ENCODE results near the gene RWDD1.
"Not testable (repeated sequence)": the region's sequence is repeated elsewhere in the genome, so short reads cannot be mapped to it uniquely, and the experiment has no call there.

RWDD1 gene

GRCh38 chr6:116586738-116587137 is 15.4 kb downstream of the RWDD1 start:
- no peak for DNase-seq
- H3K36me3 ChIP-seq = peaks cover 58% of the 10 kb centered on the region
- H3K27me3 ChIP-seq (ENCODE audit: insufficient read depth, low read depth, severe bottlenecking) = no peaks in the 10 kb centered on the region

GRCh38 chr6:116595247-116595646 is 23.9 kb downstream of the RWDD1 start:
- DNase-seq = no peak
- H3K4me3 ChIP-seq (ENCODE audit: low read depth, low read length) = no peak overlapping the region
- no peaks in the 10 kb centered on the region for H3K9me3 ChIP-seq (ENCODE audit: severe bottlenecking)
- TF ChIP-seq CTCF (IDR thresholded peaks at IDR 0.05; ENCODE audit: low read depth, low read length) = no peak
- H3K36me3 ChIP-seq = peaks cover 32% of the 10 kb centered on the region
- no peak overlapping the region for H3K27ac ChIP-seq
- H3K27me3 ChIP-seq (ENCODE audit: insufficient read depth, low read depth, severe bottlenecking) = no peaks in the 10 kb centered on the region

More at GRCh38 chr6:116586738-116587137, 15.4 kb downstream of the RWDD1 start:
- TF ChIP-seq CTCF (IDR thresholded peaks at IDR 0.05; ENCODE audit: low read depth, low read length) = no peak
- no peak overlapping the region for H3K27ac ChIP-seq
- no peaks in the 10 kb centered on the region for H3K9me3 ChIP-seq (ENCODE audit: severe bottlenecking)
- no peak overlapping the region for H3K4me3 ChIP-seq (ENCODE audit: low read depth, low read length)

- no peak for DNase-seq
- peaks cover 20% of the 10 kb centered on the region for H3K36me3 ChIP-seq
- TF ChIP-seq CTCF (IDR thresholded peaks at IDR 0.05; ENCODE audit: low read depth, low read length) = no peak
Observed at GRCh38 chr6:116596815-116597214, 25.5 kb downstream of the RWDD1 start.

GRCh38 chr6:116603916-116604315 is 32.6 kb downstream of the RWDD1 start:
- not testable (repeated sequence) for H3K36me3 ChIP-seq; H3K4me3 ChIP-seq (ENCODE audit: low read depth, low read length); DNase-seq; H3K27me3 ChIP-seq (ENCODE audit: insufficient read depth, low read depth, severe bottlenecking); H3K9me3 ChIP-seq (ENCODE audit: severe bottlenecking); H3K27ac ChIP-seq

More at GRCh38 chr6:116596815-116597214, 25.5 kb downstream of the RWDD1 start:
- Histone ChIP-seq H3K4me3 (ENCODE audit: low read depth, low read length) (no peak overlapping the region), H3K27ac (no peak overlapping the region), H3K9me3 (ENCODE audit: severe bottlenecking) (no peaks in the 10 kb centered on the region), H3K27me3 (ENCODE audit: insufficient read depth, low read depth, severe bottlenecking) (no peaks in the 10 kb centered on the region)

- DNase-seq; H3K27me3 ChIP-seq (ENCODE audit: insufficient read depth, low read depth, severe bottlenecking); H3K27ac ChIP-seq; H3K9me3 ChIP-seq (ENCODE audit: severe bottlenecking); H3K4me3 ChIP-seq (ENCODE audit: low read depth, low read length); H3K36me3 ChIP-seq: not testable (repeated sequence)
Observed at GRCh38 chr6:116604868-116605267, 33.6 kb downstream of the RWDD1 start.

- no peak for TF ChIP-seq CTCF (IDR thresholded peaks at IDR 0.05; ENCODE audit: low read depth, low read length)
- Histone ChIP-seq H3K9me3 (ENCODE audit: severe bottlenecking) (no peaks in the 10 kb centered on the region), H3K4me3 (ENCODE audit: low read depth, low read length) (no peak overlapping the region), H3K36me3 (no peaks in the 10 kb centered on the region; the same call in 1 of the 2 replicates), H3K27ac (no peak overlapping the region), H3K27me3 (ENCODE audit: insufficient read depth, low read depth, severe bottlenecking) (no peaks in the 10 kb centered on the region)
- DNase-seq = no peak
Observed at GRCh38 chr6:116605935-116606334, 34.6 kb downstream of the RWDD1 start.

- Histone ChIP-seq H3K9me3 (ENCODE audit: severe bottlenecking) (no peaks in the 10 kb centered on the region), H3K27ac (no peak overlapping the region), H3K36me3 (no peaks in the 10 kb centered on the region), H3K27me3 (ENCODE audit: insufficient read depth, low read depth, severe bottlenecking) (no peaks in the 10 kb centered on the region), H3K4me3 (ENCODE audit: low read depth, low read length) (no peak overlapping the region)
- no peak for TF ChIP-seq CTCF (IDR thresholded peaks at IDR 0.05; ENCODE audit: low read depth, low read length)
- DNase-seq = no peak
Observed at GRCh38 chr6:116611056-116611455, 39.8 kb downstream of the RWDD1 start.
